T-helper 1 cell treated with Interleukin-12 subunit alpha and Interleukin-12 subunit beta and Interleukin-4 antibody, amounts not matched to agents 30 μg/mL and 1 μg/mL, for 36 hours (primary cell): ENCODE measurements around the gene SPDEF.

Source experiments
- H3K27ac Mint-ChIP-seq: one replicate; pipeline ENCODE4 v1.8.0; 2021; ENCODE audit warnings: mild to moderate bottlenecking, mixed read lengths
- H3K27me3 Mint-ChIP-seq: one replicate; pipeline ENCODE4 v1.8.0; 2021; ENCODE audit warnings: low read depth, mixed read lengths
- H3K36me3 Mint-ChIP-seq: one replicate; pipeline ENCODE4 v1.8.0; 2021; ENCODE audit warnings: low read depth, mixed read lengths
- H3K4me1 Mint-ChIP-seq: one replicate; pipeline ENCODE4 v1.8.0; 2021; ENCODE audit warnings: low read depth, mixed read lengths
- H3K4me3 Mint-ChIP-seq: one replicate; pipeline ENCODE4 v1.8.0; 2021; ENCODE audit warnings: mild to moderate bottlenecking, moderate library complexity, mixed read lengths
- H3K9me3 Mint-ChIP-seq: one replicate; pipeline ENCODE4 v1.8.0; 2021; ENCODE audit warnings: mixed read lengths

Gene SPDEF

DNA sequence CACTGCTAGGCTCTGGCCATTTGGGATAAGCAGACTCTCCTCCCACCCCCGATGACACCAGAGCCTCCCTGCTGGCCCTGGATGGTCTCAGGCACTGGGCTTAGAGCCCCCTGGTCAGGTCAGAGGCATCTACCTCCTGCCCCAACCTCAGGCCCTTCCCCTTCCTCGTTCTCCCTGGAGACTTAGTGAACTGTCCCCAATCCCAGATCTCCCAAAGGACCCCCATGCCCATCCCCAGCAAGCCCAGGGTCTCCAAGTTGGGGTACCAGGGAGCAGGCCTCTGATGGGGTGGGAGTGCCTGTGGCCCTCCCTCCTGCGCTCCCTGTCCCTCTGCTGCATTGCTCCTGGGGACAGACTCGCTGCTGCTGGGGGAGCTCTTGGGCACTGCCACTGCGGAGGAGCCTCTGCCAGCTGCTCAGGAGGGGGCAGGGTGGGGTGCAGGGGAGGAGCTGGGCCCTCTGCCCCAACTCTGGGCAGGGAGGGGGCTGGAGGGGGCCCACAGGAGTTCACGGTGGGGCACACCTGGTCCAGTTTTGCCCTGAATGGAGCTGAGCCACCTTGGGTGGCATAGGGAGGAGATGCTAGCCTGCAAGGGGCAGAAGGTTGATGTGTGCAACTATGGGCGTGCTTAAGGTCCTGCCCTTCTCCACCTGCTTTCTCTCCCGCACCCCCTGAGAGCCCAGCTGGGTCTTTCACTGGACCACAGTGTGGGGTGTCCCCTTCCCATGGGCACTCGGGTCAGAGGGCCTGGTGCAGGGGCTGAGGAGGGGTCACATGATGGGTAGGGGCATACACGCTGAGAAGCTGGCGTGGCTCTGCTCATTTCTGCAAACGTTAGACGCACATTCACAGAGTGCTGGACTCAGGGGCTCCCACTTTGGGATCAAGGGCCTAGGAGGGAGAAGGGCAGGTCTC lies 40.4 kb downstream of the SPDEF start:
- Mint-ChIP-seq H3K27ac (no peak overlapping the region), H3K9me3 (no peaks in the 10 kb centered on the region), H3K36me3 (no peaks in the 10 kb centered on the region), H3K4me1 (peaks cover 3% of the 10 kb centered on the region), H3K27me3 (peaks cover 10% of the 10 kb centered on the region), H3K4me3 (no peak overlapping the region)

DNA sequence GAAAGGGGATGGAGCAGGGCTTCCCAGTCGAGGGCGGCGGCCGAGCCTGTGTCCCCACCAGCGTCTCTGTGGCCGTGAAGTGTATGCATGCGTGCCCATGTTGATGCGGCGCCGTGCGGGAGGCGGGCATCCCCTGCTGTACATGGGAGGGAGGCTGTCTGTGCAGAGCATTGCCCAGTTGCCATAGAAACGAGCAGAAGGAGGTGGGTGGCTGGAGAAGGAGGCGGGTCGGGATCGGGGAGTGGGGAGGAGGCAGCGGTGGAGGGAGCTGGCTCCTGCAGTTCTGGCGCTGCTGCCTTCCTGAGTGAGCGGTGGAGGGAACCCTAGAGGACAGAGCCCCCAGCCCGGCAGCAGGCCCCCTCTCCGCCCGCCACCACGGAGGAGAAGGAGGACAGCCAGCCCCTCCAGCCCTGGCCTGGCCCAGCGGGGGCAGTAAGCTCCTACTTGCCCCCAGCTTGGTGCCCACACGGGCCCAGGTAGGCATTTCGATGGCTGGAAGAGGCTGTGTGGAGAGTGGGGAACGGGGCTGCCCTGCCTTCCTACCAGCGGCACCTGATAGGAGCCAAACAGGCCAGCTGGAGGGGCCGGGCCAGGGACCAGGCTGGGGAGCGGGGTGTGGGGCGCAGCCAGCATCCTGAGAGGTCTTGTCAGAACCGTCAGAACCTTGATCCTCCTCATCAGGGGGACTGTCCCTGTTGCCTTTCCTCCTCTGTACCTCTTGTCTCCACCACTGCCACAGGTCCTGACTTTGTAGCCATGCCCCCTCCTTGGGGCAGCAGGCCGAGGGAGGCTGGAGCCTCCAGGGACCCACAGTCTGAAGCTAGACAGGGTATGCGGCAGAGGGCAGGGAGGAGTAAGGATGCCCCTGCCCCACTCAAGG lies 41.3 kb downstream of the SPDEF start:
- Mint-ChIP-seq H3K36me3 (no peaks in the 10 kb centered on the region), H3K27me3 (peaks cover 15% of the 10 kb centered on the region), H3K27ac (no peak overlapping the region), H3K9me3 (peaks cover 6% of the 10 kb centered on the region), H3K4me3 (no peak overlapping the region), H3K4me1 (peaks cover 3% of the 10 kb centered on the region)

DNA sequence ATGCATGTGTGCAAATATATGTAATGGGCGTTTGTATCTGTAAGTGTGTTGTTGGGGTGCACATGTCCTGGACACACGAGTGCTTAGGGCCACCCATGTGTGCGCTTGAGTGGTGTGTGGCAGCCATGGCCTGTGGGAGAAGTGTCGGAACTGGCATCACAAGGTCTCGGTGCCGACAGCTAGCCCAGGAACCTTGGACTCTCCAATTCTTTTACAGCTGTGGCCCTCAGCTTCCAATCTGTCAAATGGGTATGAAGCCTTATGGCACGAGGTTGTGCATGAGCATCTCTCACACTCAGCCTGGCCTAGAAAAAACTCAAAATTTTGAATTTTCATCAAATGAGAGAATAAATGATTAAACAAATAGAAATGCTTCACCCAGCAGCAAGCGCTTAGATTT lies 42.0 kb downstream of the SPDEF start:
- Mint-ChIP-seq H3K9me3 (peaks cover 6% of the 10 kb centered on the region), H3K4me3 (no peak overlapping the region), H3K4me1 (peaks cover 3% of the 10 kb centered on the region), H3K27ac (no peak overlapping the region), H3K36me3 (no peaks in the 10 kb centered on the region), H3K27me3 (peaks cover 18% of the 10 kb centered on the region)

DNA sequence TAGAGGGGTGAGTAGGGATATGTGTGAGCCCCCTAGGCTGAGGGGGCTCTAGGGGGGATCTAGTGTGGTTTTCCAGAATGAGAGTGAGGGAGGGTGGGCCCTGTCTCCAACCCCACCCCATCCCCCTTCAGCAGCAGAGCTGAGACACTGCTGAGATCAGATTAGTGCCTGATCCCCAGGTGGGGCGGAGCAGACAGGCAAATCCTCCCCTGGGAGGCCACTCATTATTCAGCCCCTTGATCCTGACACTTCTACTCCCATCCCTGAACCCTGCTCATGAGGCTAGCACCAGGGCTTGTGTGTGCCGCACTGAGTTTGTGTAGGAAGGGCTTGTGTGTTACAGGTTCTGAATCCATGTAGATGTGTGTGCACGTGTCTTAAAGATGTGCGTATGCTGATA lies 42.5 kb downstream of the SPDEF start:
- H3K36me3 Mint-ChIP-seq, result no peaks in the 10 kb centered on the region

DNA sequence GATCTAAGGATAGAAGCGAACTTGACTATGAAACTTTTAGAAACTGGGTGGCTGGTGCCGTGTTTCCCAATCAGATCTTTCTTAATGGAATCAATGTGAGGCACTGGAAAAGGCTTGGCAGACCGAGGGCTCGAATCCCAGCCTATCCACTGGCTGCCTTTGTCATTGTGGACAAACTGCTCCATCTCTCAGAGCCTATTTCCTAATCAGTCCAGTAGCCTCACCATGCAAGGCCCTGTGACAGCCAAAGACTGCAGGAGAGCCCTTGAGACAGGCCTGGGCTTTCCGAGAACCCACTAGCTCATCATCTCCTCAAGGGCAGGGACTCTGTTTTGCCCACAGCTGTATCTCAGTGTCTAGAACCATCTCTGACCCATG lies 43.4 kb downstream of the SPDEF start:
- Mint-ChIP-seq H3K27ac (no peak overlapping the region), H3K9me3 (peaks cover 6% of the 10 kb centered on the region), H3K4me1 (peaks cover 3% of the 10 kb centered on the region), H3K4me3 (no peak overlapping the region), H3K27me3 (peaks cover 22% of the 10 kb centered on the region), H3K36me3 (no peaks in the 10 kb centered on the region)

More for the DNA sequence above, 42.5 kb downstream of the SPDEF start:
- Mint-ChIP-seq H3K27ac (no peak overlapping the region), H3K4me3 (no peak overlapping the region), H3K27me3 (peaks cover 22% of the 10 kb centered on the region), H3K9me3 (peaks cover 6% of the 10 kb centered on the region), H3K4me1 (peaks cover 3% of the 10 kb centered on the region)

DNA sequence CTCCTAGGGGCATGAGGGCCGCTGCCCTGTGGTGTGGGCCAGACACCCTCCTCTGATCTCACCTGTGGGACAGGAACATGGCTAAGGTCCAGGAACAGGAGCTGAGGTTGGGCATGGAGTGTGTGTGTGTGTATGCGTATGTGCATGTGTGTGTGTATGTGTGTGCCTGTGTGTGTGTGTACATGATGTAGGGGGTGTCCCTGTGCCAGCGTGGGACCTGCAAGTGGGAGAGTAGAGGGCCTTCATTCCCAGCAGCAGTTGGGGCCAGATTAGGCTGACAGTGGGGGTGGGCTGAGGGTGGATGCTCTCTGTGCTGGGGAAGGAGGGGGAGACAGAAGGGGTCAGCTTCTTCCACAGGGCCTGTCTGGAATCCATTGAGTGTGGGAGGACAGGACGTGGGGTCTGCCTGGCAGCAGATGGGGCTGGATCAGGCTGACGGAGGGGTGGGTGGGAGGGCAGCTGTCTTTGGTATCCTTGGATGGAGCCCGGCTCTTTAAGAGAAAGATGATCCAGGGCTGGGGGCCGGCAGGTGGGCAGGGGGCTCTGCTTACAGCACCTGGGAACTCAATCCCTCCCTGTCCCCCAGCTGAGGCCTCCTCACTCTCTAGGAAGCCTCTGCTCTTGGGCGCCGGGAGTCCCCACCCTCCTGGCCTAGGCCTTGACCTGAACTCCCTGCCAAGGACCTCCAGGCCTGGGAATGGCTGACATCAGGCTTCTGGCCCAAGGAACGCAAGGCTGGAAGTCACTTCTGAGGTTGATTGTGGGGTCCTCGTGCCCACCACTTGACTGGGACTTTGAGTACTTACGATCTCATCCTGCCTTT lies 44.0 kb downstream of the SPDEF start:
- Mint-ChIP-seq H3K27me3 (peaks cover 22% of the 10 kb centered on the region), H3K4me1 (peaks cover 3% of the 10 kb centered on the region), H3K36me3 (no peaks in the 10 kb centered on the region), H3K4me3 (no peak overlapping the region), H3K27ac (no peak overlapping the region), H3K9me3 (peaks cover 6% of the 10 kb centered on the region)

DNA sequence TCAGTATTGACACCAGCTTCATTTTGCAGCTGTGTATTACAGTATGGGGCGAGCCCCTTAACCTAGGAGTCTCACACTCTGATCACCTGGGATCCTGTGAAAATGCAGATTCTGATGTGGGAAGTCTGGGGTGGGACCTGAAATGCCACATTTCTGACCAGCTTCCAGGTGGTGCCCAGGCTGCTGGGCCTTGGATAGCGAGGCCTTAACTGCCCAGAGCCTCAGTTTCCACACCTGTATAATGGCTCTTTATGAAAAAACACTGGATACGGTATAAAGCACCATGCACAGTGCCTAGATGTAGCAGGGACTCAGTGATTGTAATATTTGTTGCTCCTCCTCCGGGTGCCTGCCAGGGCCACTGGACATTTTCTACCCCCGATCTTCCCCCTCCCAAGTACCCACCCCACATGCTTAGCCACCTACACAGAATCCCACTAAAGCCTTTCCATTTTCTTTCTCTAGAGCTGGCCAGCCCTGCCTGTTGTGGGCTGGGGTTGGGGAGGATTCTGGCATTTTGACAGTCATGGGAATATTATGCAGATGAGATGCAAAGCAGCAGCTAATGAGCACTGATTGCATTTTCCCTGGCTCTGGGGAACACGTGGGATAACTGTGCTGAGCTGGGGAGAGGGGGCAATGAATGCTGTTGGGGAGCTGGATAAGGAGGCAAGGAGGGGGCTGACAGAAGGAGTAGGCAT lies 44.8 kb downstream of the SPDEF start:
- H3K36me3 Mint-ChIP-seq, result no peaks in the 10 kb centered on the region

DNA sequence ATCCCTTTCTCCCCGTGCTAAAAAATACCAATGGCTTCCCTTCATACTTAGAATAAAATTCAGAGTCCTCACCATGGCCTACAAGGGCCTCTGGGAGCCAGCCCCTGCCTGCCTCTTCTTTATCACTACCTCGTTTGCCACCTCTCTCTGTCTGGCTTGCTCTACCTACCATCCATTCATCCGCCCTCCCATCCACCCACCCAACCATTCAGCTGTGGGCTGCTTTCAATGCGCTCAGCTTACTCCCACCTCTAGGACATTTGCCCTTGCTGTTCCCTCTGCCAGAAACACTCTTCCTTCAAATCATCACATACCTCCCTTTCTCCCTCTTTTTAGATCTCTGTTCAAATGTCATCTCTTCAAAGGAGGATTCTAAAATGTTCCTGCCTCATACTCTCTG lies 45.8 kb downstream of the SPDEF start:
- Mint-ChIP-seq H3K27me3 (peaks cover 22% of the 10 kb centered on the region), H3K27ac (no peak overlapping the region), H3K4me3 (no peak overlapping the region), H3K36me3 (no peaks in the 10 kb centered on the region), H3K9me3 (peaks cover 6% of the 10 kb centered on the region), H3K4me1 (peaks cover 3% of the 10 kb centered on the region)

More for the DNA sequence above, 44.8 kb downstream of the SPDEF start:
- Mint-ChIP-seq H3K4me1 (peaks cover 3% of the 10 kb centered on the region), H3K9me3 (peaks cover 6% of the 10 kb centered on the region), H3K4me3 (no peak overlapping the region), H3K27ac (no peak overlapping the region), H3K27me3 (peaks cover 22% of the 10 kb centered on the region)

DNA sequence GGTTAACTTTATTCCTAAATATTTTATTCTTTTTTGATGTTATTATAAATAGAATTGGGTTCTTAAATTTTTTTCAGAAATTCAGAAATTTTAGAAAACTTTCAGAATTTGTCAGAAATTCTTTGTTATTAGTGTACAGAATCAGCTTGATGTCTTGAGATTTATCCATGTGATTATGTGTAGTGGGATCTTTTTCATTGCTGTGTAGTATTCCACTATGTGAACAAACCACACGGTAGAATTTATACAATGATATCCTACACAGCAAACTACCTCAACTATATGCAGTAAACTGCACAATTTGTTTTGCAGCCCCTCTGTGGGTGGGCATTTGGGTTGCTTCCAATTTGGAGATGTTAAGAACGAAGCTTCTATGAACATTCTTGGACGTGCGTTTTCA lies 46.3 kb downstream of the SPDEF start:
- Mint-ChIP-seq H3K9me3 (peaks cover 6% of the 10 kb centered on the region), H3K4me1 (peaks cover 3% of the 10 kb centered on the region), H3K27me3 (peaks cover 22% of the 10 kb centered on the region), H3K36me3 (no peaks in the 10 kb centered on the region), H3K4me3 (no peak overlapping the region), H3K27ac (no peak overlapping the region)

DNA sequence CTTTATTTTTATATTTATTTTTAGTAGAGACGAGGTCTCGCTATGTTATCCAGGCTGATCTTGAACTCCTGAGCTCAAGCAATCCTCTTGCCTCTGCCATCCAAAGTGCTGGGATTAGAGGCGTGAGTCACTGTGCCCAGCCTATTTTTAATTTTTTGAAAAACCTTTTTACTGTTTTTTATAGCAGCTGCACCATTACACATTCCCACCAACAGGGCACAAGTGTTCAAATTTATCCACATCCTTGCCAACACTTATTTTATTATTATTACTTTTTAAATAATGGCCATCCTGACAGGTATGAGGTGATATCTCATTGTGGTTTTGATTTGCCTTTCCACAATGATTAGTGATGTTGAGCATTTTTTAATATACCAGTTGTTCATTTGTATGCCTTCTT lies 47.7 kb downstream of the SPDEF start:
- Mint-ChIP-seq H3K4me3 (no peak overlapping the region), H3K27me3 (peaks cover 12% of the 10 kb centered on the region), H3K4me1 (no peaks in the 10 kb centered on the region), H3K36me3 (no peaks in the 10 kb centered on the region), H3K27ac (no peak overlapping the region), H3K9me3 (peaks cover 6% of the 10 kb centered on the region)

DNA sequence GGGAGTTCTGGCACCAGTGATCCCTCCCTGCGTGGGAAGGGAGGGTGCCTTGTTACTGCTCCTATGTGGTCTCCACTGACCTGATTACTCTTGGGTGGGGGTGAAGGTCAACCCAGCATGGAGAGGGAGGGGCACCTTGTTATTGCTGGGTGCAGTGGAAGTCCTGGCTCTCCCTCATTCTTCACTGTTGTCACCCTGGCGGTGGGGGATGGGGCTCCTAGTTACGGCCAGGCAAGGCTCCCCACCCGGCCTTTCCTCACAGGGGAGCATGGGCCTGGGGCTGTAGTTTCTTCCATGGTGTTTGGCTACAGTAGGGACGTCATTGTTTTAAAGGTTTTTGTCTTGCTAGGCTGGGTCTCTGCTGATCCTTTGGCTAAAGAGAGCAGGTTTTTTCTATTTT lies 49.4 kb downstream of the SPDEF start:
- peaks cover 12% of the 10 kb centered on the region for H3K27me3 Mint-ChIP-seq
- H3K4me3 Mint-ChIP-seq, result no peak overlapping the region
- no peak overlapping the region for H3K27ac Mint-ChIP-seq
- no peaks in the 10 kb centered on the region for H3K4me1 Mint-ChIP-seq
- H3K9me3 Mint-ChIP-seq, result peaks cover 6% of the 10 kb centered on the region
- H3K36me3 Mint-ChIP-seq, result no peaks in the 10 kb centered on the region

DNA sequence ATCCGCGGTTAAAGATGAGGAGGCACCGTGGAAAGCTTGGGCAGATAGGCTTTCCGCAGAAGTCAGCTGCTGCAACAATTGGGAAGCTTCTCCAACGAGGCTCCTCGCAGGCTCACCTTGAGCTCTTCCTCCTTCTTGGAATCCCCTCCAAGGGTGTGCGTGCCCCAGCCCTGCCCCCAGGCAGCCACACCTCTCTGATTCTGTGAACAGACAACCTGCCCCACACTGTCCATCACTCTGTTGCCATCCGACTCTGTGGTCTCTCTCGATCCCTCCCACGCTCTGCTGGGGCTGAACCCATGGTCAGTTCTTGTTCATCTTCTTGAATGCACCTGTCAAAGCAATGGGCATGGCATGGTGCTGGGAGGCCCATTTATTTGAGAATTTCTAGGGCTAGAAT lies 58.7 kb downstream of the SPDEF start:
- no peaks in the 10 kb centered on the region for H3K4me1 Mint-ChIP-seq
- H3K4me3 Mint-ChIP-seq, result no peak overlapping the region
- no peak overlapping the region for H3K27ac Mint-ChIP-seq
- H3K9me3 Mint-ChIP-seq, result no peaks in the 10 kb centered on the region
- H3K27me3 Mint-ChIP-seq, result no peaks in the 10 kb centered on the region
- no peaks in the 10 kb centered on the region for H3K36me3 Mint-ChIP-seq

DNA sequence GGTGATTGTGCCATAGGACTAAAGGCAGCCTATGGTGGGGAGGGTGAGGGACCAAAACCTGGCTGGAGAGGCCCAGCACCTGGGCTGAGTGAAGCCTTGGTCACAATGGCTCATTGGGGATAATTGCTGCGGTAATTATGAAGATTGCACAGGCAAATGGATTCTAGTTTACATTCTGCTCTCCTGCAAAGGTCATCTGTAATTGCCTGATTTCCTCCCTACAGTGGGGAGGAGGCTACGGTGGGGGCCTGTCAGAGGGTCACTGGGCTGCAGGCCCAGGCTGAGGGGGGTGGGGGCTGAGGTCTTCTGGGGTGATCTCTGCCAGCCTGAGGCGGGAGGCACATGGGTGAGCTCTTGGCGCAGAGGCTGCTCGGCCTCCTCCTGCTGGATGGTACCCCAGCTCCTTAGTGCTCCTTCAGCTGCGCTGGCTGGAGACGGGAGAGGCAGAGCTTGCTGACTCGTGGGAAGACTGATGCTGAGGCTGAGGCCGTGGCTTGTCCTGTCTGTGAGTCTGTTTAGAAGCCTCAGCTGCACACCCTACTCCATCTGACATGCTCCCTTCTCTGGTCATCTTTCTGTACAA lies 59.9 kb downstream of the SPDEF start:
- no peak overlapping the region for H3K4me3 Mint-ChIP-seq
- H3K27me3 Mint-ChIP-seq, result no peaks in the 10 kb centered on the region
- H3K27ac Mint-ChIP-seq, result no peak overlapping the region
- no peaks in the 10 kb centered on the region for H3K9me3 Mint-ChIP-seq
- H3K36me3 Mint-ChIP-seq, result no peaks in the 10 kb centered on the region
- no peaks in the 10 kb centered on the region for H3K4me1 Mint-ChIP-seq
